ENCODE measurements around the gene TNFSF12.

- TF ChIP-seq EZH2phosphoT487 (IDR thresholded peaks at IDR 0.05; ENCODE audit: borderline replicate concordance, low read depth), result no peak
- no peak for TF ChIP-seq CTCF (IDR thresholded peaks at IDR 0.05)
- TF ChIP-seq TAF1 (IDR thresholded peaks at IDR 0.05; ENCODE audit: borderline replicate concordance, low read depth, low read length), result no peak
- TF ChIP-seq JUND (IDR thresholded peaks at IDR 0.05), result no peak
- no peak for TF ChIP-seq RAD21 (IDR thresholded peaks at IDR 0.05; ENCODE audit: low read length)
- TF ChIP-seq GATA2 (CRISPR knock-in tag; IDR thresholded peaks at IDR 0.05), result no peak
- no peak for TF ChIP-seq PBX3 (IDR thresholded peaks at IDR 0.05)
- TF ChIP-seq MAX (IDR thresholded peaks at IDR 0.05; ENCODE audit: low read depth), result no peak
- TF ChIP-seq SIN3A (IDR thresholded peaks at IDR 0.05; ENCODE audit: borderline replicate concordance, low read depth, low read length), result no peak
Observed at GRCh38 chr17:7592422-7593021, 43.7 kb downstream of the TNFSF12 start.
